ENCODE data around the gene C2.
A peak's percentile ranks its signal among the peaks of the same experiment; 100 is the strongest.
"Not testable (repeated sequence)": the region's sequence is repeated elsewhere in the genome, so short reads cannot be mapped to it uniquely, and the experiment has no call there.

Gene C2

DNA sequence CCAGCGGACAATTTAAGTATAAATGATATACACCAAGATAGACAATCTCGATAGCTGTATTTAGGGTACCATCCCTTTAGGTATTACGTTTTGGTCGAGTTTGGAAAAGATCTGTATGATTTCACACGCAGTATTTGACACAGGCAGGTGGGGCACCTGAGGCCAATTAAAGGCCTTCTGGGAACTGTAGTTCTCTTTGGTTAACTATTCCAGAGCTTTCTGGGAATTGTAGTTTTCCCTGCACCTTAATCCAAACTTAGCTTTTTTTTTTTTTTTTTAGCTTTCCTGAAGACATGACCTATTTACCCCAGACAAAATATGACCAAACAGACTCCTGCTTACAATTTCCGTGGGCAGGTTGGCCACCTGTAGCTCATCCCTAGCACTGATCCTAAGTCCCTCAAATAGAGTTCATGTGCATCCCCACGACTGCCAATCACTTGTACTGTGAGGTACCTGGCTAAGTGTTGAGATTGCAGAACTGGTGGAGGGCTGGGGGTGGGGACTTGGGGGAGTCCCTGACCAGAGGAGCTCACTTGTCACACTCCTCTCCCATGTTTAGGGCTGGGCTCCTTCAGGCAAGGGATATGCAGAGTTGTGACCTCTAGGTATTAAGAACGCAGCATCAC is 29.0 kb upstream of the C2 start:
- DNase-seq: peak in 9 of 56 donors; percentile 16 to 57 (median 38)

DNA sequence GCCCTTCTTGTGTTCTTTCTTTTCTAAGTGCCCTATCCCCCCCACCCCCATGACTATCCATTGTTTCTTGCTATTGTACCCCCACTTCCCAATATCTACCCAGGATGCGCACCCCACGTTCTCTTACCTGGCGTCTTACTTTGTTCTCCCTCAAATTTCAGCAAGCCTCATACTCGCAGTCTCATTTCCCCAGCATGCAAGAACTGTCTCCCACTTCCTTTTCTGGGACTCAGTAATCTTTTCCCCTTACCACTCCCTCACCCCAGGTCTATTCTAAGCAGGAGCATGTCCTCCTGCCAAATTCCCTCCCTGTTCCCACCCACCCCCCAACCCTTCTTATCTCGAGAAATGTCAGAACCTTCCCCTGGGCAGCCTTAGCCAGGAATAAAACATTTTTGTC is 28.3 kb upstream of the C2 start:
- no peak for DNase-seq

DNA sequence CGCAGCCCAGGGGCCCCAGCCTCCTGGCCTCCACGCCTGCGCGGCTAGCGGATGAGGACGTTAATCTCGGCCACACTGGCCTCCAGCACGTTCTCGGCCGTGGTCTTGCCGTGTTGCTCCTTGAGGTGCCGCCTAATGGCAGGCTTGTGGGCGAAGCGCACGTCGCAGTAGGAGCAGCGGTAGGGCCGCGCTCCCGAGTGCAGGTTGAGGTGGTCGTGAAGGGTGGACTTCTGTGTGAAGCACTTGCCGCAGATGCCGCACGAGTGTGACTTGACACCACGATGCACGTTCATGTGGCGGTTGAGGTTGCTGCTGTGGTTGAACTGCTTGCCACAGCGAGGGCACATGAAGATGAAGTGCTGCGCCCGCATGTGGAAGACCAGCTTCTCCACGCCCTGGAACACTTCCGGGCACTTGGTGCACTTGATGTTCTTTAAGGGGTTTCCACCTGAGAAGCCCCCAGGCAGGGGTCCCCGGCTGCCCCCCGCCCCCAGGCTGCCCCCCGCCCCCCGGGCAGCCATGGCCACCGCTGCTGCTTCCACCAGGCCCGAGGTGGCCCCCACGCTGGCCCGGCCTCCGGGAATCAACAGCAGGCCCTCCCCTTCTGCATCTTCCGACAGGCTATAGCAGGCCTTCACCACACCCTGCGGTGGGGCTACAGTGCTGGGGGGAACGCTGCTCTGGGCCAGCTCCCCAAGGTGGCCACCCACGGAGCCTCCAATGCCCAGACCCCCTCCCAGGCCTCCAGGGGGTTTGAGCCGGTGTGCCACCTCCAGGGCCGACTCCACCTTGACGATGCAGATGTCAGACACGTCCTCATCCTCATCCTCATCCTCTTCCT is 27.4 kb upstream of the C2 start:
- no peak for DNase-seq

DNA sequence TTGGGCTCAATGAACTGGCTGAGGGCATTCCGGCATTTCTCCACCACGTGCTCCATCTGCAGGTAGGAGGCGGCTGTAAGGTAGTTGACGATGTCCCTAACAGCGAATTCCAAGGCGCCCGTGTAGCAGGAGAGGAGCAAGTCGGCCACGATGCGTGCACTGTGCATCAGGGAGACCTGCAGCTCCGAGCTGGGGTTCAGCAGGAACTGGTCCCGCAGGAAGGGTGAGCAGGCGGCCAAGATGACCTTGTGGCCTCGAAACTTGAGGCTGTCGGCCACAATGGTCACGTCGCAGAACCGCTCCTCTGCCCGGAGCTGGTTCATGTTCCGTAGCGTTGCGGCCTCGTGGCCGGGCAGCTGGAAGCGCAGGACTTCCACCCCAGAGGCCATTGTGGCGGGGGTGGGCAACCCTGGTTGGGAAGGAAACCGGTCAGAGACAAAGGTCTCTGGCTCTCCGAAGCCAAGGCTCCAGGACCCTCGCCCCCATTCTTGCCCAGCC is 26.6 kb upstream of the C2 start:
- DNase-seq: peak in 11 of 56 donors; percentile 16 to 65 (median 50)

DNA sequence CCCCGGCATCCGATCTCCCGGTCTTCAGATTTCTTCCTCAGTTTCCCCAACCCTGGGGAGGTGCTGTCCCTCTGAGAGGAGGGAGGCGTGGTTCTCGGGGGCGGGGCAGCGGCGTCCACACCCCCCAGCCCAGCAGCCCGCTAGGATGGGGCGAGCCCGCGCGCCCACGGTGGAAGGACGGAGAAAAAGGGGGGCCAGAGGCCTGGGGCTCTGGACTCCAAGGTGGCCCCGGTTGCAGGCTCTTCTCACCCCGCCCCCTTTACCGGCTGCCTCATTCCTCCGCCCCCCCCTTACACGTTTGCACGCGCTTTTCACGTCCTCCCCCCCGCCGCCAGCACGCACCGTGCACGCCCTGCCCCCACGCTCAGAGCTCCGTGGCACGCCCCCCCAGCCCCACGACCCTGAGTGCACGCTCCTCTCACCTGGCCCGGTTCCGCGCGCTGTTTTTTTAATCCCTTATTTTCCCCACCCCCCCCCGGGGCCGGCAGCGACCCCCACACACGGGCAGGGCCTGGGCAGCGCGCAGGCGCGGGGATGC is 26.0 kb upstream of the C2 start:
- DNase-seq: peak in 40 of 56 donors; percentile 13 to 84 (median 62)

DNA sequence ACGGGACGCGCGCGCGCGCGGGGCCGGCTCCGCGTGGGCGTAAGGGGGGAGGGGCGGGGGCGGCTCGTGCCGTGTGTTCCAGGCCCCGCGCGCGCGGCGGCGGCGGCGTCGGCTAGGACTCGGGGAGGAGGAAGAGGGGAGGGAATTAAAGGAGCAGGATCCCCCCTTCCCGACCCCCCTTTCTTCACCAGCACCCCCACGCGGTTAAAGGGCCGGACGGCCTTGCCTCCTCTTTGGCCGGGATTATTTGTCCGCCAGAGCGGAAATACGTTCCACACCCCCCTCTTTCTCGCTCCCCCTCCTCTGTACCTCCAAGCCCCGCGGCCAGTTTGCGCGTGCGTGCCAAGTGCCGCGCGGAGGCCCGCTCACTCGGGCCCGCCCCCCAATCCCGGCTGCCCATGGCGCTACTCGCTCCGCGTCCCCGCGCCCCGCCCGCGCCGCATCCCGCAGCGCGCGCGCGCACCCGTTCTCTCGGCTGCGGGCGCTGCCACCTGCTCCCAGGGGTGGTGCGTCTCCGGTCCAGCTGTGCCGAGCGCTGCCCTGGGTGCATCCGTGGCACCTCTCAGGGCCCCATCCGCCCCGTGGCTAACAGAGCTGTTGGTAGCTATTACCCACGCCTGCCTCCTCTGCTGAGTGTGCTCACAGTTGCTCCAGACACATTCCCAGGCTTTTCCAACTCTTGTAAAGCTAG is 25.4 kb upstream of the C2 start, which contains the start of gene ZBTB12:
TSS of gene ZBTB12 (minus strand) at position 134 of the 691 bp plus-strand sequence. CDS start 781 bp downstream, outside the sequence.
- DNase-seq: peak; percentile 73 to 97 (median 92)

DNA sequence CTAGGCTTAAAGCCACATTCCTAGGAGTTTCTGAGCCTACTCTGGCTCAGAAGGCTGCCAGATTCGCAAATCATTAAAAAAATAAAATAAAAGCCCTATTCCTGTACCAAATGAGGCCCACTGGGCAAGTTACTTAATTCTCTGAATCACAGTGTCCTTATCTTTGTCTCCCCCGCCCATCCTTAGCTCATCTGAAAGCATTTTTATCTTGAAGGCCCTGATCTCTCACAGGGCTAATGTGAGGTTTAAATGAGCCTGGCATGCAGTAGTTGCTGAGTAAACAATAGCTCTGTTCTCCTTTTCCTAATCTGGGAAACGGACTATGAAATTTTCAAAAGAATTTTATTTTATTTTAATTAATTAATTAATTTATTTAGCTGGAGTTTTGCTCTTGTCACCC is 23.6 kb upstream of the C2 start:
- no peak for DNase-seq

DNA sequence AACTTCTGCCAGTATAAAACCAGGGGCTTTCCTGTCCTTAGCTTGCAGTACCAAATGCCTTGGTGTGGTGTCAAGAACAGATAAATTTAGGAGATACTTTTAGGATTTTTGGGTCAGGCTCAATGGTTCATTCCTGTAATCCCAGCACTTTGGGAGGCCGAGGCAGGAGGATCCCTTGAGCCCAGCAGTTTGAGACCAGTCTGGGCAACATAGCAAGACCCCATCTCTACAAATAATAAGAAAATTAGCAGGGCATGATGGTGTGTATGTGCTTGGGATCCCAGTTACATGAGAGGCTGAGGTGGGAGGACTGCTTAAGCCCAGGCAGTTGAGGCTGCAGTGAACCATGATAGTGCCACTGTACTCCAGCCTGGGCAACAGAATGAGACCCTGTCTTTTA is 22.5 kb upstream of the C2 start:
- DNase-seq: no peak

DNA sequence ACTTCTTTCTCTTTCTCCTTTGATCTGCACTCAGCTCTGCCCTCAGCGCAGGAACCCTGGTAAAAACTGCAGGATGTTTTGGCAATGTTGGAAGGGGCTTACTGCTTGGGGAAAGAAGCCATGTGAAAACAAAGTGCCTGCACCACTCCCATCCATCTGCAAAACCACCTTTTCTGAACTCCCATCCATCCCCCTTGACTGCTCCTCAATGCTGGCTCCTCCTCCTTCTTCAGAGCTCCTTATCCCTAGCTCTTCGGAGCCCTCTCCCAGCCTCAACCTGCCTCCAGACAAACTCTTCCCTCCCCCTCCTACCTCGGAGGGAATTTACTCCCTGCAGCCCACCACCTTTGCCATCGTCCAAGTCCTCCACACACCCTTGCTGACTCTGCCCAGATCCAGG is 21.4 kb upstream of the C2 start:
- no peak for DNase-seq

DNA sequence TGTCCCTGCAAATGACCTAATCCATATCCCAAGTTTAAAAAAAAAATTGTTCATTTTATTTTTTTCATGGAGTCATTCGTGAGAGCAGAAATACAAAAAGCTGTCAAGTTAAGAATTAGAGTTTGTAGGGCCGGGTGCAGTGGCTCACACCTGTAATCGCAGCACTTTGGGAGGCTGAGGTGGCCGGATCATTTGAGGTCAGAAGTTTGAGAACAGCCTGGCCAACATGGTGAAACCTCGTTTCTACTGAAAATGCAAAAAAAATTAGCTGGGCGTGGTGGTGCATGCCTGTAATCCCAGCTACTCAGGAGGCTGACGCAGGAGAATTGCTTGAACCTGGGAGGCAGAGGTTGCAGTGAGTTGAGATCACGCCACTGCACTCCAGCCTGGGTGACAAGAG is 20.8 kb upstream of the C2 start:
- DNase-seq: not testable (repeated sequence)

DNA sequence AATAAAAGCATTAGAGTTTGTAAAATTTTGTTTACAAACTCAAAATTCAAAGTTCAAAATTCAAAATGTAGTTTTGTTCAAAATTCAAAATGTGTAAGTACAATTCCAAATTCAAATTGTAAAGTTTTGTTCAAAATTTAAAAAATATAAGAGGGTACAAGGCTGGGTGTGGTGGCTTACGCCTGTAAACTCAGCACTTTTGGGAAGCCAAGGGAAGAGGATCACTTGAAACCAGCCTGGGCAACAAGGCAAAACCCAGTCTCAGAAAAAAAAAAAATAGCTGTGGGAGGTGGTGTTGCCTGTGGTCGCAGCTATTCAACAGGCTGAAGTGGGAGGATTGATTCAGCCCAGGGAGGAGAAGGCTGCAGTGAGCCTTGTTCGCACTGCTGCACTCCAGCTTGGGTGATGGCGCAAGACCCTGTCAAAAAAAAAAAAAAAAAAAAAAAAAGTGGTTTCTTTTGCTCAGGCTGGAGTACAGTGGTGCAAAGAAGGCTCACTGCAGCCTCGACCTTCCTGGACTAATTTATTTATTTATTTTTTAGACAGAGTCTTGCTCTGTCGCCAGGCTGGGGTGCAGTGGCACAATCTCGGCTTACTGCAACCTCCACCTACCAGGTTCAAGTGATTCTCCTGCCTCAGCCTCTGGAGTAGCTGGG is 20.2 kb upstream of the C2 start:
- DNase-seq: no peak

DNA sequence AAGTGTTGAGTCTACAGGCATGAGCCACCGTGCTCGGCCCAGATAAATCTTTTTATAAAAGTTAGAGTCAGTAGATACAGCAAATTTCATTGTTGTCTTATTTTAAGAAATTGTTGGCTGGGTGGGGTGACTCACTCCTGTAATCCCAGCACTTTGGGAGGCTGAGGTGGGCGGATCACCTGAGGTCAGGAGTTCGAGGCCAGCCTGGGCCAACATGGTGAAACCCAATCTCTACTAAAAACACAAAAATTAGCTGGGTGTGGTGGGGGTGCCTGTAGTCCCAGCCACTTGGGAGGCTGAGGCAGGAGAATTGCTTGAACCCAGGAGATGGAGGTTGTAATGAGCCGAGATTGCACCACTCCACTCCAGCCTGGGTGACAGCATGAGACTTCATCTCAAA is 19.3 kb upstream of the C2 start:
- DNase-seq: not testable (repeated sequence)

DNA sequence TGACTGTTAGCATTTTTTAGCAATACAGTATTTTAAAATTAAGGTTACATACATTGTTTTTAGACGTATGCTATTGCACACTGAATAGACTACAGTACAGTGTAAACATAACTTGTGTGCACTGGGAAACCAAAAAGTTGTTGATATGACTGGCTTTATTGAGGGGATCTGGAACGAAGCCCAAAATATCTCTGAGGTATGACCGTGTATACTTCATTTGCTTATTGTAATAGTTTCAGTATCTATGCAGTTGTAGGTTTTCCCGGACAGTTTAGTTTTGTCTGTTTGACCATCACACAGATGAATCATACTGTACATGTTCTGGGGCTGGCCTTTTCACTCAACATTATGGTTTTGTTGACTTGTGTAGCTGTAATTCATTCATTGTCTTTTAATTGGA is 18.7 kb upstream of the C2 start:
- no peak for DNase-seq

DNA sequence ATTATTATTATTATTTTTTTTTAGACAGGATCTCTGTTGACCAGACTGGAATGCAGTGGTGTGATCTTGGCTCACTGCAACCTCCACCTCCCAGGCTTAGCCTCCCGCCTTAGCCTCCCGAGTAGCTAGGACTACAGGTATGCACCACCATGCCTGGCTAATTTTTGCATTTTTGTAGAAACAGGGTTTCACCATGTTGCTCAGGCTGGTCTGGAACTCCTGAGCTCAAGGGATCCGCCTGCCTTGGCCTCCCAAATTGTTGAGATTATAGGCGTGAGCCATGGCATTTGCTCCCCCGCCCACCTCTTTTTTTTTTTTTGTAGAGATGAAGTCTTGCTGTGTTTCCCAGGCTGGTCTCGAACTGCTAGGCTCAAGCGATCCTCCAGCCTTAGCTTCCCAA is 18.2 kb upstream of the C2 start:
- not testable (repeated sequence) for DNase-seq

DNA sequence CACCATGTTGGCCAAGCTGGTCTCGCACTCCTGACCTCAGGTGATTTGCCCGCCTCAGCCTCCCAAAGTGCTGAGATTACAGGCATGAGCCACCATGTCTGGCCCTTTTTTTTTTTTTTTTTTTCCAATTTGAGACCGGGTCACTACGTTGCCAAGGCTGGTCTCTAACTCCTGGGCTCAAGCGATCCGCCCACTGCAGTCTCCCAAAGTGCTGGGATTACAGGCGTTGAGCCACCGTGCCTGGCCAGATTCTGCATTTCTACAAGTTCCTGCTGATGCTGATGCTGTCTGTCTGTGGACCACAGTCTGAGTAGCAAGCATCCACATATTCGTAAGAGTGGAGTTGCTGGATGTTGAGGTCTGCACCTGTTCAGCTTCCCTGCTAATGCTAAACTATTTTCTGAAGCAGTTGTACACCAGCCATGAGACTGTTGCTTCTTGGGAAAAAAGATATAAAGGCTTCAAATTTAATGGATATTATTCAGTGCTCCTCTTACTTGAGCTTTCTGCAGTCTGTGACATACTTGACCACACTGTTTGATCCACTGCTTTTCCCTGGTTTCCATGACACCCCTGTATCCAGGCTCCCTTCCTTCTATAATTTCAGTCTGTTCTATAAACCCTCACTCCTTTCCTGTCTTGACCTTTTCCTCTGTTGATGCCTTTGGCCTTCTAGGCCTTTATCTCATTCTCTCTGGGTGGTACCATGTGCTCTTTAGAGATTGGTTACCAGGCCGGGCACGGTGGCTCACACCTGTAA is 15.5 kb upstream of the C2 start:
- DNase-seq: no peak

DNA sequence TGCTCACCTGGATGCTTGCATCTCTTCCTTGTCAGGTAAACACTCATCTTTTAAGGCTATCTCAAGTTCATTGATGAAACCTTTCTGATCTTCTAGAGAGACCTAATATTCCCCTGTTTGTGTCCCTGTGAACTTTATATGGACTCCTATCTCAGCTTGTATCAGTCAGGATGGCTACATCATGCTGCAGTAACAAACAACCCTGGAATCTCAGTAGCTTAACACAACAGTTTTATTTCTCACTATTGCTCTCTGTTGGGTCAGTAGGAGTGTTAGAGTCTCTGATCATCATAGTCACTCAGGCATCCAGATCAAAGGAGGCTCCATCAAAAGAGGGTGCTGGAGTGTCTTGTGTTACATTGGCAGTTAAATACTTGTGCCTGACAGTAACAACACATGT is 12.2 kb upstream of the C2 start:
- DNase-seq: no peak

DNA sequence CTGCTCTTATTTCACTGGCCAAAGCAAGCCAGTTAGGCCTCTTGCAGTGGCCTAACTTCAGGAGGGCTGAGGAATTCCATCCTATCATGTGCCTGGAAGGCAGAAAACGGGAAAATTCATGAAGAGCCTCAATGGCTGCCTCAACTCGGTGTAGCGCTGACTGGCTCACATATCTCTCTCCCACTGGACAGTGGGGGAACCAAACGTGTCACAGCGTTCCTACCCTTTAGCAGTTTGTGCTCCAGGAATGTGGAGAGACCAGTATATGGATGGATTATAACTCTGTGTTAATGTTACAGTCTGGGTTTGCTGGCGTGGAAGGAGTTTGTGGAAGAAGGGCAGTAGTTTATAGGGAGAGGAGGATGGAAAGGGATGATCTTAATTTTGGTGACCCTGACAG is 11.8 kb upstream of the C2 start:
- no peak for DNase-seq

DNA sequence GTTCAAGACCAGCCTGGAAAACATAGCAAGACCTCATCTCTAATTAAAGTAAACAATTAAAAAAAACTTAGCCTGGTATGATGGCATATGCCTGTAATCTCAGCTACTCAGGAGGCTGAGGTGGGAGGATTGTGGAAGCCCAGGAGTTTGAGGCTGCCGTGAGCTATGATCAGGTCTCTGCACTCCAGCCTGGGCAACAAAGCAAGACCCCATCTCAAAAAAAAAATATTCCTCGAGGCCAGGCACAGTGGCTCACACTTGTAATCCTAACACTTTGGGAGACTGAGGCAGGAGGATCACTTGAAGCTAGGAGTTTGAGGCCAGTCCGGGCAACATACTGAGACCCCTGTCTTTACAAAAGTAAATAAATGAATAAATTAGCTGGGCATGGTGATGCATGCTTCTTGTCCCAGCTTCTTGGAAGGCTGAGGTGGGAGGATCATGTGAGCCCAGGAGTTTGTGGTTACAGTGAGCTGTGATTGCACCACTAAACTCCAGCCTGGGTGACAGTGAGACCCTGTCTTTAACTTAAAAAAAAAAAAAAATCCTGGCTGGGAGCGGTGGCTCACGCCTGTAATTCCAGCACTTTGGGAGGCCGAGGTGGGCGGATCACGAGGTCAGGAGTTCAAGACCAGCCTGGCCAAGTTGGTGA is 9.3 kb upstream of the C2 start:
- no peak for DNase-seq

DNA sequence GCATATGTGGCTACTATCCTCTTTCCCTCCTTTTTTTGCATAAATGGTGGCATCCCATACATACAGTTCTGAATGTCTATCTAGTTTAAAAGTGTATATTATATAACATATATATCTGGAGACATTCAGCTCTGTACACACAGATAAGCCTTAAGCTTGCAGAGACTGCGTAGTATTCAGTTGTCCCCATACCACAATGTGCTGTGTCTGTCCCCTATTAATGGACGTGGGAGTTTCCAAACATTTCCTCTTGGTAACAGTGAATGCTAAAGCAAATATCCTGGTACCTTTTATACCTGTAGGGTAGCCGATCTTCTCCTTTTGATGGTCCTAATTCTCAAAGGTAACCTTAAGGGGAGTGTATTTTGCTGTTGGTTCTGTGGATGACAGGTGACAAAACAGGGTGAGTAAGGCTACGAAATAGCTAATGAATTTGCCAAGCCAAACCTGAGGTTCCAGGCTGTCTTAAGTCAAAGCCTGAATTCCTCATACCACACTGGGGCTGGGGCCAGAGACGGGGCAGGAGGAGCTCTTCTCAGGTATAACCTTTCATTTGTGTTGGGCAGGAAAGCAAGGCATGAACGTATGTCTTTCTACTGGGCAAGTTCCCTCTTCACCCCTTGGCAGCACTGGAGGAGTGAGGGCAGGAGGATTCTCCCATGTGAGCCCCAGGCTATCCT is 7.8 kb upstream of the C2 start:
- DNase-seq: no peak
